GM13977 (cell line): Measurements from ENCODE around the gene RHOA.

ENCODE experiments used
- DNase-seq: peaks from one replicate; pipeline ENCODE4 v3.0.0; 2012; ENCODE audit warnings: low spot score
- in situ Hi-C: fragments of 300-500 bp; cut with MboI; formaldehyde crosslinking; loops from one replicate; pipeline ENCODE4 v1.12.0; 2022; ENCODE audit warnings: low sequenced_read_pairs, low pct_unique_long_range_greater_than_20kb, mixed read lengths, inconsistent platforms; ENCODE audit not compliant: unreplicated experiment
- TF ChIP-seq, protein P1 (sequence below): IDR thresholded peaks from 2 replicates; pipeline ENCODE4 v1.5.1; 2012; ENCODE audit warnings: mild to moderate bottlenecking, control low read depth; ENCODE audit not compliant: insufficient read depth; ENCODE audit errors: extremely low read depth, missing control alignments

Gene RHOA

GRCh38 chr3:49311283-49311682 lies 100.5 kb downstream of the RHOA start:
- TF ChIP-seq, protein P1, sequence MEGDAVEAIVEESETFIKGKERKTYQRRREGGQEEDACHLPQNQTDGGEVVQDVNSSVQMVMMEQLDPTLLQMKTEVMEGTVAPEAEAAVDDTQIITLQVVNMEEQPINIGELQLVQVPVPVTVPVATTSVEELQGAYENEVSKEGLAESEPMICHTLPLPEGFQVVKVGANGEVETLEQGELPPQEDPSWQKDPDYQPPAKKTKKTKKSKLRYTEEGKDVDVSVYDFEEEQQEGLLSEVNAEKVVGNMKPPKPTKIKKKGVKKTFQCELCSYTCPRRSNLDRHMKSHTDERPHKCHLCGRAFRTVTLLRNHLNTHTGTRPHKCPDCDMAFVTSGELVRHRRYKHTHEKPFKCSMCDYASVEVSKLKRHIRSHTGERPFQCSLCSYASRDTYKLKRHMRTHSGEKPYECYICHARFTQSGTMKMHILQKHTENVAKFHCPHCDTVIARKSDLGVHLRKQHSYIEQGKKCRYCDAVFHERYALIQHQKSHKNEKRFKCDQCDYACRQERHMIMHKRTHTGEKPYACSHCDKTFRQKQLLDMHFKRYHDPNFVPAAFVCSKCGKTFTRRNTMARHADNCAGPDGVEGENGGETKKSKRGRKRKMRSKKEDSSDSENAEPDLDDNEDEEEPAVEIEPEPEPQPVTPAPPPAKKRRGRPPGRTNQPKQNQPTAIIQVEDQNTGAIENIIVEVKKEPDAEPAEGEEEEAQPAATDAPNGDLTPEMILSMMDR, result no peak
- DNase-seq, result no peak
- in situ Hi-C loops, result no loop called here

DNA sequence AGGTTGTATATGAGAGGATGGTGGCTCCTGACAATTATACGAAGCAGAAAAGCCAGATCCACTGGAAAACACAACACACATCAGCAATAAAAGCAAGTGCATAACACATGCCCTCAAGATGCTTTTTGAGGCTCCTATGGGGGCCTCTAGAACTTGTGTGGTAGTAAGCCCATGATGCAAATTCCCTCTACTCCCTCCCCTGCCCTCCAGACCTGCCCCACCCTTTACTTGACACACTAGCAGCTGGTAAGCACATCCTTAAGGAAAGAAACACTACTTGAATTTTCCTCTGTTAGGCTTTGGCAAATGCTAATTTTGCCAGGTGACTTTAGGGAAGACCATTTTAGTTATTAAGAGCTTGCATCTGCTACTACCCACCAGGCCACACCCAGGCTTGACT lies 101.1 kb downstream of the RHOA start:
- in situ Hi-C loops, result no loop called here
- no peak for DNase-seq
- TF ChIP-seq, protein P1, result no peak
